DOHH2 (cell line): Measurements from ENCODE around the gene HGF.

Experiments
- H3F3A ChIP-seq: fragments of 200-600 bp; sonication (generic), shearing (Covaris generic); 2 replicates; pipeline ENCODE4 v1.6.0; 2016; ENCODE audit warnings: antibody characterized with exemption, mild to moderate bottlenecking; ENCODE audit not compliant: control insufficient read depth, insufficient read depth
- H3K27ac ChIP-seq: fragments of 200-600 bp; sonication (generic); 2 replicates; pipeline ENCODE4 v1.5.1; 2014; ENCODE audit warnings: low read depth, mild to moderate bottlenecking, low read length, moderate library complexity
- H3K27me3 ChIP-seq: fragments of 200-600 bp; sonication (generic); 2 replicates; pipeline ENCODE4 v1.6.1; 2014; ENCODE audit warnings: mild to moderate bottlenecking, low read length, mixed read lengths; ENCODE audit not compliant: control insufficient read depth
- H3K36me3 ChIP-seq: fragments of 200-600 bp; sonication (generic); 2 replicates; pipeline ENCODE4 v1.6.1; 2014; ENCODE audit warnings: mild to moderate bottlenecking, low read length, moderate library complexity, mixed read lengths; ENCODE audit not compliant: control insufficient read depth
- H3K4me1 ChIP-seq: fragments of 200-600 bp; sonication (generic); 2 replicates; pipeline ENCODE4 v1.6.1; 2014; ENCODE audit warnings: mild to moderate bottlenecking, low read length, mixed read lengths; ENCODE audit not compliant: control insufficient read depth
- H3K4me2 ChIP-seq: fragments of 200-600 bp; sonication (generic); 2 replicates; pipeline ENCODE4 v1.6.0; 2014; ENCODE audit warnings: mild to moderate bottlenecking, low read length, moderate library complexity
- H3K4me3 ChIP-seq: fragments of 200-600 bp; sonication (generic); 2 replicates; pipeline ENCODE4 v1.5.1; 2014; ENCODE audit warnings: mild to moderate bottlenecking, low read length, mixed read lengths
- H3K79me2 ChIP-seq: fragments of 200-600 bp; sonication (generic); 2 replicates; pipeline ENCODE4 v1.6.1; 2014; ENCODE audit warnings: mild to moderate bottlenecking, low read length, mixed read lengths; ENCODE audit not compliant: control insufficient read depth
- H3K9me2 ChIP-seq: fragments of 200-600 bp; sonication (generic); replicated peaks from 2 replicates; pipeline ENCODE4 v1.6.1; 2014; ENCODE audit warnings: mild to moderate bottlenecking, low read length, mixed read lengths; ENCODE audit not compliant: control insufficient read depth
- H3K9me3 ChIP-seq: fragments of 200-600 bp; sonication (generic); 2 replicates; pipeline ENCODE4 v1.6.1; 2014; ENCODE audit warnings: antibody characterized with exemption, low read length, mixed read lengths; ENCODE audit not compliant: control insufficient read depth, insufficient read depth
- H4K20me1 ChIP-seq: fragments of 200-600 bp; sonication (generic); 2 replicates; pipeline ENCODE4 v1.6.0; 2014; ENCODE audit warnings: low read depth, mild to moderate bottlenecking, antibody characterized with exemption, low read length, moderate library complexity; ENCODE audit not compliant: control insufficient read depth, insufficient read depth
- CTCF ChIP-seq: fragments of 200-600 bp; sonication (generic); IDR thresholded peaks from one replicate; pipeline ENCODE4 v1.5.1; 2014; ENCODE audit warnings: antibody characterized with exemption, mild to moderate bottlenecking, low read depth, low read length; ENCODE audit not compliant: poor library complexity, severe bottlenecking
- EZH2phosphoT487 ChIP-seq: fragments of 200-600 bp; sonication (generic); IDR thresholded peaks from 2 replicates; pipeline ENCODE4 v1.6.1; 2017; ENCODE audit warnings: borderline replicate concordance, mild to moderate bottlenecking, antibody characterized with exemption, low read length, moderate library complexity, mixed read lengths

Gene HGF

GRCh38 chr7:81684514-81685269, 85.2 kb downstream of the HGF start:
- H3K4me3 ChIP-seq = no peak overlapping the region
- TF ChIP-seq EZH2phosphoT487 = no peak
- no peak for TF ChIP-seq CTCF
- H3K79me2 ChIP-seq = no peaks in the 10 kb centered on the region
- H3K9me2 ChIP-seq = no peaks in the 10 kb centered on the region
- peaks cover 5% of the 10 kb centered on the region; the same call in 1 of the 2 replicates for H3K4me1 ChIP-seq
- no peak overlapping the region for H3K4me2 ChIP-seq
- no peaks in the 10 kb centered on the region for H4K20me1 ChIP-seq
- H3K36me3 ChIP-seq = no peaks in the 10 kb centered on the region
- no peaks in the 10 kb centered on the region for H3F3A ChIP-seq
- no peak overlapping the region for H3K27ac ChIP-seq
- H3K27me3 ChIP-seq = no peaks in the 10 kb centered on the region
- H3K9me3 ChIP-seq = no peaks in the 10 kb centered on the region

- Histone ChIP-seq H3K27ac (no peak overlapping the region), H3K27me3 (no peaks in the 10 kb centered on the region), H3K9me3 (no peaks in the 10 kb centered on the region), H3K4me2 (no peak overlapping the region), H3K4me1 (peaks cover 5% of the 10 kb centered on the region; the same call in 1 of the 2 replicates), H4K20me1 (no peaks in the 10 kb centered on the region), H3K4me3 (no peak overlapping the region), H3F3A (no peaks in the 10 kb centered on the region), H3K79me2 (no peaks in the 10 kb centered on the region), H3K9me2 (no peaks in the 10 kb centered on the region), H3K36me3 (no peaks in the 10 kb centered on the region)
- TF ChIP-seq EZH2phosphoT487 = no peak
- no peak for TF ChIP-seq CTCF
Measured at GRCh38 chr7:81684033-81684432, 85.8 kb downstream of the HGF start.

GRCh38 chr7:81682873-81683272, 87.0 kb downstream of the HGF start:
- Histone ChIP-seq H3K4me1 (peaks cover 5% of the 10 kb centered on the region; the same call in 1 of the 2 replicates), H3K27ac (no peak overlapping the region), H3K9me2 (no peaks in the 10 kb centered on the region), H3K79me2 (no peaks in the 10 kb centered on the region), H3K27me3 (no peaks in the 10 kb centered on the region), H3K36me3 (no peaks in the 10 kb centered on the region), H3K9me3 (no peaks in the 10 kb centered on the region; the same call in 1 of the 2 replicates), H3K4me3 (no peak overlapping the region), H4K20me1 (no peaks in the 10 kb centered on the region), H3F3A (no peaks in the 10 kb centered on the region), H3K4me2 (no peak overlapping the region)
- no peak for TF ChIP-seq EZH2phosphoT487
- no peak for TF ChIP-seq CTCF
